Esophagus squamous epithelium (tissue), 4 donors: ENCODE data around the gene FNDC3B.

ENCODE experiments used
- POLR2A ChIP-seq, 4 donors: fragments of 450-650 bp; IDR thresholded peaks; one replicate each; pipeline ENCODE4 v1.6.1; 2017; ENCODE audit warnings: antibody characterized with exemption in 4 of 4, mild to moderate bottlenecking in 4 of 4, moderate library complexity in 3 of 4
- TF ChIP-seq, protein P1 (sequence below), 6 experiments: fragments of 450-650 bp in 4 of 6; fragments of 200-600 bp in 2 of 6; sonication (generic) in 2 of 6; IDR thresholded peaks; one replicate each; pipeline ENCODE4 v1.5.1; 2016 to 2019; ENCODE audit warnings: antibody characterized with exemption in 6 of 6, mild to moderate bottlenecking in 4 of 6, moderate library complexity in 4 of 6

- no peak for TF ChIP-seq POLR2A (IDR thresholded peaks at IDR 0.05)
- TF ChIP-seq, protein P1, sequence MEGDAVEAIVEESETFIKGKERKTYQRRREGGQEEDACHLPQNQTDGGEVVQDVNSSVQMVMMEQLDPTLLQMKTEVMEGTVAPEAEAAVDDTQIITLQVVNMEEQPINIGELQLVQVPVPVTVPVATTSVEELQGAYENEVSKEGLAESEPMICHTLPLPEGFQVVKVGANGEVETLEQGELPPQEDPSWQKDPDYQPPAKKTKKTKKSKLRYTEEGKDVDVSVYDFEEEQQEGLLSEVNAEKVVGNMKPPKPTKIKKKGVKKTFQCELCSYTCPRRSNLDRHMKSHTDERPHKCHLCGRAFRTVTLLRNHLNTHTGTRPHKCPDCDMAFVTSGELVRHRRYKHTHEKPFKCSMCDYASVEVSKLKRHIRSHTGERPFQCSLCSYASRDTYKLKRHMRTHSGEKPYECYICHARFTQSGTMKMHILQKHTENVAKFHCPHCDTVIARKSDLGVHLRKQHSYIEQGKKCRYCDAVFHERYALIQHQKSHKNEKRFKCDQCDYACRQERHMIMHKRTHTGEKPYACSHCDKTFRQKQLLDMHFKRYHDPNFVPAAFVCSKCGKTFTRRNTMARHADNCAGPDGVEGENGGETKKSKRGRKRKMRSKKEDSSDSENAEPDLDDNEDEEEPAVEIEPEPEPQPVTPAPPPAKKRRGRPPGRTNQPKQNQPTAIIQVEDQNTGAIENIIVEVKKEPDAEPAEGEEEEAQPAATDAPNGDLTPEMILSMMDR (IDR thresholded peaks at IDR 0.05), result no peak
Measured at GRCh38 chr3:172438186-172438585, 398.8 kb downstream of the FNDC3B start.
